Activated T-cell treated with anti-CD3 and anti-CD28 coated beads, Interleukin-2, amount 50 U/mL, for 72 hours (primary cell): ENCODE measurements around the gene POLN. TPM values are rescaled to one million over a fixed set of nuclear protein-coding genes. Genes with fewer than 3 reads are reported as not detected.
A peak's percentile ranks its signal among the peaks of the same experiment; 100 is the strongest.

Experiments used
- ATAC-seq, 2 donors: fragments of 150-1000 bp; cut with Tn5 transposase; replicated peaks in 1 of 2; 2 replicates each; pipeline ENCODE4 v1.10.0; 2021; ENCODE audit warnings: moderate library complexity in 2 of 2, mild to moderate bottlenecking in 1 of 2
- DNase-seq, 2 donors: peaks; one replicate each; pipeline ENCODE4 v3.0.0; 2021 to 2022; ENCODE audit warnings: mixed read lengths in 1 of 2
- H3K27ac Mint-ChIP-seq: one replicate; pipeline ENCODE4 v1.8.0; 2022; ENCODE audit warnings: mild to moderate bottlenecking, moderate library complexity, mixed read lengths
- H3K27me3 Mint-ChIP-seq: one replicate; pipeline ENCODE4 v1.8.0; 2022; ENCODE audit warnings: low read depth, mixed read lengths
- H3K36me3 Mint-ChIP-seq, 2 donors: one replicate each; pipeline ENCODE4 v1.8.0; 2022; ENCODE audit warnings: mixed read lengths in 2 of 2, mild to moderate bottlenecking in 1 of 2; ENCODE audit not compliant: insufficient read depth in 2 of 2
- H3K4me1 Mint-ChIP-seq: one replicate; pipeline ENCODE4 v1.8.0; 2022; ENCODE audit warnings: low read depth, mixed read lengths
- H3K4me3 Mint-ChIP-seq, 2 donors: one replicate each; pipeline ENCODE4 v1.8.0; 2022; ENCODE audit warnings: mild to moderate bottlenecking in 2 of 2, mixed read lengths in 2 of 2, moderate library complexity in 2 of 2
- H3K9me3 Mint-ChIP-seq, 2 donors: one replicate each; pipeline ENCODE4 v1.8.0; 2022; ENCODE audit warnings: mixed read lengths in 2 of 2
- total RNA-seq, 2 donors: library from RNA; stranded (reverse); gene quantifications; one replicate each; pipeline ENCODE4 v1.2.3, GENCODE V29; 2022

Gene POLN
- total RNA-seq, result 1 to 10 TPM; 4.6 TPM

GRCh38 chr4:2241410-2242353, at the start of gene POLN, which contains the start of gene HAUS3:
POLN (minus strand) TSS chr4:2242121; CDS start chr4:2229231, 12,890 bp downstream.
HAUS3 (minus strand) TSS chr4:2242121; CDS start chr4:2240946, 1,175 bp downstream.
- Mint-ChIP-seq H3K27me3 (no peaks in the 10 kb centered on the region), H3K9me3 (no peaks in the 10 kb centered on the region), H3K4me3 (peak within 1 kb of the TSS; percentile 92 to 93), H3K36me3 (peaks cover 4 to 21% of the 10 kb centered on the region in 2 donors), H3K27ac (peak within 1 kb of the TSS; percentile 93), H3K4me1 (peaks cover 61% of the 10 kb centered on the region)
- DNase-seq (peak; percentile 99 to 100), ATAC-seq (peak; percentile 92 to 95)

GRCh38 chr4:2290974-2291704, 49.2 kb upstream of the POLN start:
- H3K4me3 Mint-ChIP-seq, result peak overlapping the region; percentile 77 to 82
- H3K27ac Mint-ChIP-seq, result peak overlapping the region; percentile 57
- H3K4me1 Mint-ChIP-seq, result peaks cover 29% of the 10 kb centered on the region
- peak; percentile 84 to 90 for ATAC-seq
- peaks cover 3 to 5% of the 10 kb centered on the region in 2 donors for H3K36me3 Mint-ChIP-seq
- peak; percentile 61 to 68 for DNase-seq
- peaks cover 0 to 2% of the 10 kb centered on the region in 2 donors for H3K9me3 Mint-ChIP-seq
- no peaks in the 10 kb centered on the region for H3K27me3 Mint-ChIP-seq

GRCh38 chr4:2290488-2290887, 48.6 kb upstream of the POLN start:
- H3K9me3 Mint-ChIP-seq, result peaks cover 0 to 2% of the 10 kb centered on the region in 2 donors
- peaks cover 3 to 5% of the 10 kb centered on the region in 2 donors for H3K36me3 Mint-ChIP-seq
- ATAC-seq, result peak; percentile 8 to 14
- peak overlapping the region; percentile 77 to 82 for H3K4me3 Mint-ChIP-seq
- no peak overlapping the region for H3K27ac Mint-ChIP-seq
- no peak for DNase-seq
- H3K4me1 Mint-ChIP-seq, result peaks cover 23% of the 10 kb centered on the region
- H3K27me3 Mint-ChIP-seq, result no peaks in the 10 kb centered on the region

- Mint-ChIP-seq H3K36me3 (peaks cover 3 to 5% of the 10 kb centered on the region in 2 donors), H3K4me1 (peaks cover 17% of the 10 kb centered on the region), H3K27me3 (no peaks in the 10 kb centered on the region), H3K27ac (no peak overlapping the region), H3K9me3 (peaks cover 0 to 2% of the 10 kb centered on the region in 2 donors), H3K4me3 (peak overlapping the region in 1 of 2 donors; percentile 50)
- DNase-seq, result no peak
- no peak for ATAC-seq
Observed at GRCh38 chr4:2289955-2290333, 48.0 kb upstream of the POLN start.

- Mint-ChIP-seq H3K9me3 (peaks cover 0 to 2% of the 10 kb centered on the region in 2 donors), H3K36me3 (peaks cover 3% of the 10 kb centered on the region in 2 donors), H3K4me1 (peaks cover 17% of the 10 kb centered on the region), H3K27ac (no peak overlapping the region), H3K4me3 (peak overlapping the region in 1 of 2 donors; percentile 50), H3K27me3 (no peaks in the 10 kb centered on the region)
- ATAC-seq (no peak), DNase-seq (no peak)
Observed at GRCh38 chr4:2289311-2289954, 47.5 kb upstream of the POLN start.

- Mint-ChIP-seq H3K9me3 (no peaks in the 10 kb centered on the region), H3K4me1 (peaks cover 20% of the 10 kb centered on the region), H3K4me3 (no peak overlapping the region), H3K27me3 (no peaks in the 10 kb centered on the region), H3K27ac (no peak overlapping the region), H3K36me3 (no peaks in the 10 kb centered on the region)
- ATAC-seq (no peak), DNase-seq (no peak)
Observed at GRCh38 chr4:2288051-2288541, 46.2 kb upstream of the POLN start.

GRCh38 chr4:2287594-2287915, 45.6 kb upstream of the POLN start:
- peaks cover 25% of the 10 kb centered on the region for H3K4me1 Mint-ChIP-seq
- H3K27me3 Mint-ChIP-seq, result no peaks in the 10 kb centered on the region

GRCh38 chr4:2286904-2287593, 45.1 kb upstream of the POLN start:
- Mint-ChIP-seq H3K27me3 (no peaks in the 10 kb centered on the region), H3K4me1 (peaks cover 30% of the 10 kb centered on the region), H3K9me3 (no peaks in the 10 kb centered on the region), H3K4me3 (no peak overlapping the region), H3K27ac (no peak overlapping the region), H3K36me3 (no peaks in the 10 kb centered on the region)
- DNase-seq (no peak), ATAC-seq (no peak)

More at GRCh38 chr4:2287594-2287915, 45.6 kb upstream of the POLN start:
- no peak for DNase-seq
- Mint-ChIP-seq H3K27ac (no peak overlapping the region), H3K4me3 (no peak overlapping the region), H3K9me3 (no peaks in the 10 kb centered on the region), H3K36me3 (no peaks in the 10 kb centered on the region)
- ATAC-seq, result no peak

GRCh38 chr4:2285613-2286381, 43.9 kb upstream of the POLN start:
- H3K9me3 Mint-ChIP-seq, result no peaks in the 10 kb centered on the region
- no peaks in the 10 kb centered on the region for H3K36me3 Mint-ChIP-seq

GRCh38 chr4:2284934-2285612, 43.2 kb upstream of the POLN start:
- ATAC-seq (no peak), DNase-seq (no peak)
- H3K4me3 Mint-ChIP-seq, result no peak overlapping the region
- no peaks in the 10 kb centered on the region for H3K36me3 Mint-ChIP-seq
- H3K27ac Mint-ChIP-seq, result no peak overlapping the region
- H3K27me3 Mint-ChIP-seq, result no peaks in the 10 kb centered on the region
- H3K9me3 Mint-ChIP-seq, result no peaks in the 10 kb centered on the region
- peaks cover 35% of the 10 kb centered on the region for H3K4me1 Mint-ChIP-seq

More at GRCh38 chr4:2285613-2286381, 43.9 kb upstream of the POLN start:
- Mint-ChIP-seq H3K27ac (no peak overlapping the region), H3K4me1 (peaks cover 35% of the 10 kb centered on the region), H3K27me3 (no peaks in the 10 kb centered on the region), H3K4me3 (no peak overlapping the region)
- ATAC-seq, result no peak
- no peak for DNase-seq

GRCh38 chr4:2284161-2284933, 42.4 kb upstream of the POLN start:
- Mint-ChIP-seq H3K27ac (no peak overlapping the region), H3K4me3 (no peak overlapping the region), H3K27me3 (no peaks in the 10 kb centered on the region), H3K9me3 (no peaks in the 10 kb centered on the region), H3K4me1 (peaks cover 30% of the 10 kb centered on the region), H3K36me3 (no peaks in the 10 kb centered on the region)
- DNase-seq, result no peak
- ATAC-seq, result no peak
